Peyer's patch (tissue), 4 donors: ENCODE results near the gene SLC13A2.

Source experiments
- POLR2A ChIP-seq, 2 donors: fragments of 450-650 bp; IDR thresholded peaks; one replicate each; pipeline ENCODE4 v1.5.1; 2017; ENCODE audit warnings: antibody characterized with exemption in 2 of 2, mild to moderate bottlenecking in 2 of 2, moderate library complexity in 2 of 2
- TF ChIP-seq, protein P1 (sequence below), 6 experiments: fragments of 450-650 bp in 4 of 6; fragments of 200-600 bp in 2 of 6; sonication (generic) in 1 of 6; IDR thresholded peaks; one replicate each; pipeline ENCODE4 v1.5.1; 2017 to 2019; ENCODE audit warnings: antibody characterized with exemption in 6 of 6, mild to moderate bottlenecking in 3 of 6, moderate library complexity in 1 of 6

DNA sequence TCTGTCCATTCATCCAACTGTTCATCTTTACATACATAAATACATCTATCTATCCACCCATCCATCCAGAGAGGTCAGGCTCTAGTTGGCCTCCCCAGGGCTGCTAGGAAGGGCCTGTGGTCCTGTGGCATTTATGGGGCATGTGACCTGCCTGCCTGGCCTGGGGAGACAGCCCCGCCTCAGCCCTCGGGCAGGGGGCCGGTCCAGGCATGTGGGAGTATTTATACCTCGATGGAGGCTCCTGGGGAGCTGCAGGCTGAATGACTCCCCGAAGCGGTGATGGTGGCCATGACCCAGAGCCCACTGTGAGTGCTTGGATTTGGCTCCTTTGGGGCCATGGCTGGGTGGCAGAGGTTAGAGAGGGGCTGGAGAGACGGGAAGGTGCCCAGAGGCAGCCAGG, 40.0 kb downstream of the SLC13A2 start:
- TF ChIP-seq POLR2A (IDR thresholded peaks at IDR 0.05), result no peak
- TF ChIP-seq, protein P1, sequence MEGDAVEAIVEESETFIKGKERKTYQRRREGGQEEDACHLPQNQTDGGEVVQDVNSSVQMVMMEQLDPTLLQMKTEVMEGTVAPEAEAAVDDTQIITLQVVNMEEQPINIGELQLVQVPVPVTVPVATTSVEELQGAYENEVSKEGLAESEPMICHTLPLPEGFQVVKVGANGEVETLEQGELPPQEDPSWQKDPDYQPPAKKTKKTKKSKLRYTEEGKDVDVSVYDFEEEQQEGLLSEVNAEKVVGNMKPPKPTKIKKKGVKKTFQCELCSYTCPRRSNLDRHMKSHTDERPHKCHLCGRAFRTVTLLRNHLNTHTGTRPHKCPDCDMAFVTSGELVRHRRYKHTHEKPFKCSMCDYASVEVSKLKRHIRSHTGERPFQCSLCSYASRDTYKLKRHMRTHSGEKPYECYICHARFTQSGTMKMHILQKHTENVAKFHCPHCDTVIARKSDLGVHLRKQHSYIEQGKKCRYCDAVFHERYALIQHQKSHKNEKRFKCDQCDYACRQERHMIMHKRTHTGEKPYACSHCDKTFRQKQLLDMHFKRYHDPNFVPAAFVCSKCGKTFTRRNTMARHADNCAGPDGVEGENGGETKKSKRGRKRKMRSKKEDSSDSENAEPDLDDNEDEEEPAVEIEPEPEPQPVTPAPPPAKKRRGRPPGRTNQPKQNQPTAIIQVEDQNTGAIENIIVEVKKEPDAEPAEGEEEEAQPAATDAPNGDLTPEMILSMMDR (IDR thresholded peaks at IDR 0.05), result no peak
